Duodenal mucosa (tissue), 2 donors: ENCODE results near the gene SEZ6.

ENCODE experiments used
- H3K27ac ChIP-seq: one replicate; pipeline ENCODE4 v1.7.0; 2013; ENCODE audit warnings: low read depth, low read length
- H3K27me3 ChIP-seq, 2 donors: one replicate each; pipeline ENCODE4 v1.7.0; 2013; ENCODE audit warnings: low read length in 2 of 2, control low read depth in 1 of 2; ENCODE audit not compliant: insufficient read depth in 2 of 2, control insufficient read depth in 1 of 2
- H3K36me3 ChIP-seq, 2 donors: one replicate each; pipeline ENCODE4 v1.7.0; 2013; ENCODE audit warnings: low read length in 2 of 2, control low read depth in 1 of 2; ENCODE audit not compliant: insufficient read depth in 2 of 2, control insufficient read depth in 1 of 2
- H3K4me1 ChIP-seq, 2 donors: one replicate each; pipeline ENCODE4 v1.7.0; 2013; ENCODE audit warnings: low read length in 2 of 2, control low read depth in 1 of 2; ENCODE audit not compliant: insufficient read depth in 2 of 2, control insufficient read depth in 1 of 2
- H3K4me3 ChIP-seq, 2 donors: one replicate each; pipeline ENCODE4 v1.7.0; 2013; ENCODE audit warnings: low read length in 2 of 2, low read depth in 1 of 2
- H3K9ac ChIP-seq, 2 donors: one replicate each; pipeline ENCODE4 v1.7.0; 2013; ENCODE audit warnings: low read length in 2 of 2, low read depth in 1 of 2
- H3K9me3 ChIP-seq, 2 donors: one replicate each; pipeline ENCODE4 v1.7.0; 2013; ENCODE audit warnings: low read length in 2 of 2, control low read depth in 1 of 2; ENCODE audit not compliant: control insufficient read depth in 1 of 2

The SEZ6 gene

GRCh38 chr17:28982131-28982793 is 23.6 kb downstream of the SEZ6 start:
- Histone ChIP-seq H3K9me3 (no peaks in the 10 kb centered on the region), H3K27me3 (peaks cover 2 to 9% of the 10 kb centered on the region in 2 donors), H3K4me3 (no peak overlapping the region), H3K9ac (no peak overlapping the region), H3K4me1 (peaks cover 10% of the 10 kb centered on the region in 2 donors), H3K27ac (peak overlapping the region; percentile 50), H3K36me3 (no peaks in the 10 kb centered on the region)

GRCh38 chr17:28978356-28978964 is 27.4 kb downstream of the SEZ6 start:
- Histone ChIP-seq H3K9me3 (no peaks in the 10 kb centered on the region), H3K4me1 (peaks cover 31 to 37% of the 10 kb centered on the region in 2 donors), H3K27me3 (peaks cover 2 to 5% of the 10 kb centered on the region in 2 donors), H3K9ac (no peak overlapping the region), H3K36me3 (no peaks in the 10 kb centered on the region), H3K4me3 (no peak overlapping the region), H3K27ac (no peak overlapping the region)

- H3K27ac ChIP-seq, result no peak overlapping the region
- no peaks in the 10 kb centered on the region for H3K9me3 ChIP-seq
- H3K27me3 ChIP-seq, result peaks cover 2 to 5% of the 10 kb centered on the region in 2 donors
- no peak overlapping the region for H3K4me3 ChIP-seq
- peaks cover 32 to 35% of the 10 kb centered on the region in 2 donors for H3K4me1 ChIP-seq
- H3K36me3 ChIP-seq, result no peaks in the 10 kb centered on the region
- no peak overlapping the region for H3K9ac ChIP-seq
Observed at GRCh38 chr17:28977659-28978355, 28.0 kb downstream of the SEZ6 start.

- Histone ChIP-seq H3K27ac (no peak overlapping the region), H3K4me3 (no peak overlapping the region), H3K9ac (no peak overlapping the region), H3K36me3 (no peaks in the 10 kb centered on the region), H3K9me3 (no peaks in the 10 kb centered on the region), H3K4me1 (peaks cover 34 to 38% of the 10 kb centered on the region in 2 donors), H3K27me3 (peaks cover 2 to 5% of the 10 kb centered on the region in 2 donors)
Observed at GRCh38 chr17:28975646-28976045, 30.2 kb downstream of the SEZ6 start.

- no peak overlapping the region for H3K27ac ChIP-seq
- no peak overlapping the region for H3K9ac ChIP-seq
- H3K36me3 ChIP-seq, result no peaks in the 10 kb centered on the region
- H3K9me3 ChIP-seq, result no peaks in the 10 kb centered on the region
- H3K27me3 ChIP-seq, result peaks cover 2 to 5% of the 10 kb centered on the region in 2 donors
- peak overlapping the region in 1 of 2 donors; percentile 2 for H3K4me3 ChIP-seq
- H3K4me1 ChIP-seq, result peaks cover 34 to 38% of the 10 kb centered on the region in 2 donors
Observed at GRCh38 chr17:28975031-28975430, 30.8 kb downstream of the SEZ6 start.

- Histone ChIP-seq H3K9me3 (no peaks in the 10 kb centered on the region), H3K27me3 (peaks cover 2 to 5% of the 10 kb centered on the region in 2 donors), H3K9ac (no peak overlapping the region), H3K4me1 (peaks cover 34 to 38% of the 10 kb centered on the region in 2 donors), H3K27ac (no peak overlapping the region), H3K36me3 (no peaks in the 10 kb centered on the region), H3K4me3 (no peak overlapping the region)
Observed at GRCh38 chr17:28974451-28974850, 31.4 kb downstream of the SEZ6 start.

- peaks cover 2 to 5% of the 10 kb centered on the region in 2 donors for H3K27me3 ChIP-seq
- H3K4me1 ChIP-seq, result peaks cover 34 to 38% of the 10 kb centered on the region in 2 donors
- H3K27ac ChIP-seq, result no peak overlapping the region
Observed at GRCh38 chr17:28973425-28973824, 32.4 kb downstream of the SEZ6 start.

GRCh38 chr17:28972437-28972836 is 33.4 kb downstream of the SEZ6 start:
- H3K9ac ChIP-seq, result no peak overlapping the region
- H3K4me3 ChIP-seq, result no peak overlapping the region
- H3K4me1 ChIP-seq, result peaks cover 34 to 35% of the 10 kb centered on the region in 2 donors

More at GRCh38 chr17:28973425-28973824, 32.4 kb downstream of the SEZ6 start:
- no peaks in the 10 kb centered on the region for H3K36me3 ChIP-seq
- no peak overlapping the region for H3K4me3 ChIP-seq
- H3K9ac ChIP-seq, result no peak overlapping the region
- no peaks in the 10 kb centered on the region for H3K9me3 ChIP-seq

GRCh38 chr17:28970879-28971278 is 35.0 kb downstream of the SEZ6 start:
- no peak overlapping the region for H3K9ac ChIP-seq
- no peaks in the 10 kb centered on the region for H3K36me3 ChIP-seq
- H3K27ac ChIP-seq, result no peak overlapping the region
- no peaks in the 10 kb centered on the region for H3K9me3 ChIP-seq
- no peaks in the 10 kb centered on the region for H3K27me3 ChIP-seq
- H3K4me3 ChIP-seq, result no peak overlapping the region
- peaks cover 29 to 32% of the 10 kb centered on the region in 2 donors for H3K4me1 ChIP-seq

More at GRCh38 chr17:28972437-28972836, 33.4 kb downstream of the SEZ6 start:
- no peaks in the 10 kb centered on the region for H3K27me3 ChIP-seq
- no peak overlapping the region for H3K27ac ChIP-seq
- H3K9me3 ChIP-seq, result no peaks in the 10 kb centered on the region
- H3K36me3 ChIP-seq, result no peaks in the 10 kb centered on the region
